HG02623 (cell line): ENCODE measurements around the gene TRABD.
"Not testable (repeated sequence)": the region's sequence is repeated elsewhere in the genome, so short reads cannot be mapped to it uniquely, and the experiment has no call there.

Experiments
- ATAC-seq: cut with Tn5 transposase; IDR thresholded peaks from one replicate; pipeline ENCODE4 v1.9.1; 2021; ENCODE audit warnings: moderate library complexity; ENCODE audit not compliant: unreplicated experiment

The TRABD gene

DNA sequence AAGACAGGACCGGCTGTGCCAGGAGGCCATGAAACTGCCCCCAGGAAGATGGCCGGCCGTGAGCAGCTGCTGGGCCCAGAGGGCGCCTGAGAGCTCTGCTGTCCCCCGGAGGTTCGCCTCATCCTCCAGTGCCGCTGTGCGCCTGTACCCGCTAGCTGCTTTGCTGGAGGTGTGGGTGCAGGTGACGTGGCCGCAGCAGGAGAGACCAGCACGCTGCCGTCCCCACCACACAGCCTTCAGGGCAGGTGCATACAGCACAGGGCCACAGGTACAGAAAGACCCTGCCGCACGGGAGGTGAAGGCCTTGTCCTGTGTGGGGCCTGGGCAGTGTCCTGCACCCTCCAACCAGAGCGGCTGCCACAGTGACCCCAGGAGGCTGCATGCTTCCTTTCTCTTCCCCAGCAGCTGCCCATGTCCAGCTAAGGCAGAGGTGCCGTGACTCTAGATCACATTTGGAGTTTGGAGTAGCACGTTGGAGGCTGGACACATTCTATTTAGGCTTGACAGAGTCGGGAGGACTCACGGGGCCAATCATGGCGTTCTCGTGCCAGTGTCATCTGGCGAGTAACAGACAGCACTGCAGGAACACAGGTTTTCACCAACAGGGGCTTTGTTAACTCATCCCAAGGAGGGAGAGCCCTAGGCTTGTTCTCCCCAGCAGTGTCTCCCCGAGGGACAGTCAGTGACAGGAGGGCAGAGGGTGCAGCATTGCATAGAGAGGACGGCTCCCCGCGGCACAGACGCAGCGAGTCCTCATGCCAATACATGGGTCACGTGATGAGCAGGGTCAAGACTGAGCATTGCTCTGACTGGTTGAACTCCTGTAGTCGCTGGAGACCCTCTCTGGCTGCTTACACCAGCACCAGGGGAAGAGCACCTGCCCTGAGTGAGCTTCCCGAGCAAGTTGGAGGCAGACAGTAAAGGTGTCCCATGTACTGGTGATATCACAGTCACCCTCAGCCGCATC lies 33.9 kb upstream of the TRABD start:
- no peak for ATAC-seq

- ATAC-seq, result no peak
These were observed 32.5 kb upstream of the TRABD start for GRCh38 chr22:50153056-50153755.

DNA sequence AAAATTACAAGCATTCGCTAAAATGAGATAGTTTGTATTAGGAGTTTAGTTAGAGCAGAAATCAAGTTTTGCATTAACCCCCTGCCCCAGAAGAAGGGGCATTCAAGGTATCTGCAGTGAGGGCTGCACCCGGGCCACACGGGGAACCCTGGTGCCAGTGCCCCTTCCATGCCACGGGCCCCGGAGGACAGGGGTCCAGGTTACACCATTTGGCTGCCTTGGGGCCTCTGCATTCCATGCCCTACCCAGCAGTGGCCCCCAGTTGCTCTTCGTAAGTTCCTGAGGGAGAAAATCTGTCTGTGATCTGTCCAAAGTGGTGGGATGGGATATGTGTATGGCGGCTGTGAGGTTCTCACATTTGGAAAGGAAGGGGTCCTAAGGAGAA lies 32.0 kb upstream of the TRABD start:
- ATAC-seq, result no peak

DNA sequence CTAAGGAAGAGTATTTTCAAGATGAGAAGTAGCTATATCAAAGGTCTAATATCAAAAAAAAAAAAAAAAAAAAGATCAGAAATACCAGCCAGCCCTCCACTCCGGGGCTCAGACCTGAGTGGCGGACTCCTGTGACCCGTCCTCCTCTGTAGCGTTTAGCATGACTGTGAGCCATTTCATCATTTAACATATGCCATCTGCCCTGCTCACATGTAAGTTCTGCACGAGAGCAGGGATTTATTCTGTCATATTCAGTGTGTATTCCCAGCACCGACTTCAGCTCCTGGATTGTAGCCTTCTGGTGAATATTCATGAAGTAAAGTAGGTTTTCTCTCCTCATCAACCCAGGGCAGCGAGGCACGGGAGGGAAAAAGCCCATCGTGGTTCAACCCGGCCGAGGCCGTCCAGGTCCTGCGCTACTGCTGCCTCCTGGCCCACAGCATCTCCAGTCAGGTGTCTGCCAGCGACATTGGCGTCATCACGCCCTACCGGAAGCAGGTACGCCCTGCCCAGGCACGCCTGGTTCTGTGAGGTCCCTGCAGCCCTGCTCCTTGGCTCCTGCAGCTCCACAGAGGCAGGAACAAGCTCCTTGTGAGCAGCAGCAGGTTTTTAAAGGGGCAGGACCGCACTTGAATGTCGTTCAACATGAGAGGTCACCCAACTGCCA lies 27.9 kb upstream of the TRABD start:
- ATAC-seq, result no peak

GRCh38 chr22:50160947-50161346 lies 24.8 kb upstream of the TRABD start:
- ATAC-seq, result no peak

- ATAC-seq, result no peak
These were observed 24.0 kb upstream of the TRABD start for GRCh38 chr22:50161508-50162390.

DNA sequence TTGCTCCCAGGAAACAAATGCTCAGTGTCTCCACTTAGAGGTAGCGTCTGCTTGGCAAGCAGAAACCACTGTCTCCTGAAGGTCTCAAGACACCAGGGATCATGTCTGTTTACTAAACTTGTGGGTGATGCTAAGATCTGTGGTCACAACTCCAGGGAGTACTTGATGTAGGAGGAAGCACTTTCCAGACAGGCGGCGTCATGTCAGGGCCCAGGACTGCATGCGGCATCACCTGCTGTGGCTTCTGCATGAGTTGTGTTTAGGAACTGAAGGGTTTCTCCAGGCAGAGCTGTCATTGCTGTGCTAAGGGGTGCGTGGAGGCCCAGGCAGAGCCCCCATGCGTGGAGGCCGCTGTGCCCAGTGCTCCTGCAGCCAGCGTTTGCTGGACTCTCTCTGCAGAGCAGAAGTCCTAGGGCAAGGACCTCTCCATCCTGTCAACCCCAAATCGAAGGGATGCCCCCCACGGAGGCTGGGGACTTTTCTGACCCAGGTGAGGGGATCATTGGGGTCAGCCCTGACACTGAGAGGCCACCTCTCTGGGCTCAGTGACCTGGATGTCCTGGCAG lies 23.2 kb upstream of the TRABD start:
- no peak for ATAC-seq

DNA sequence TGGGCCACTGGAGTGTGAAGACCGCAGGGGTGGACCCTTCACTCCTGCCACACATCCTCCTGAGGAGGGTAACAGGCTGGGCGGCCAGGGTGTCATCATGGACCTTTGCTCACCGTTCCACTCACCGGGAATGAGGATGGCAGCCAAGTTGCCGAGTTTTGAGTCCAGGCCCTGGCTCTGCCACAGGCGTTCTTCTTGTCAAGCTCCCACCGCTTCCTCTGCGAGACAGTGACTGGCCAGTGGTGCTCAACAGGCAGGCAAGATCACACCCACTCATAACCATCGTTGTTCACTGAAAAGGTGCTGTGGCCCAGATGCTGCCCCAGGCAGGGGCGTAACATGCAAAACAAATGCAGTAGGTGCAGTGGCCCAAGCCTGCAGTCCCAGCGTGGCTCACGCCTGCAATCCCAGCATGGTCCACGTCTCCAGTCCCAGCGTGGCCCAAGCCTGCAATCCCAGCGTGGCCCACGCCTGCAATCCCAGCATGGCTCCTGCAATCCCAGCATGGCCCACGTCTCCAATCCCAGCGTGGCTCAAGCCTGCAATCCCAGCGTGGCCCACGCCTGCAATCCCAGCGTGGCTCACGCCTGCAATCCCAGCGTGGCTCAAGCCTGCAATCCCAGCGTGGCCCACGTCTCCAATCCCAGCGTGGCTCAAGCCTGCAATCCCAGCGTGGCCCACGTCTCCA lies 20.1 kb upstream of the TRABD start:
- ATAC-seq, result no peak

DNA sequence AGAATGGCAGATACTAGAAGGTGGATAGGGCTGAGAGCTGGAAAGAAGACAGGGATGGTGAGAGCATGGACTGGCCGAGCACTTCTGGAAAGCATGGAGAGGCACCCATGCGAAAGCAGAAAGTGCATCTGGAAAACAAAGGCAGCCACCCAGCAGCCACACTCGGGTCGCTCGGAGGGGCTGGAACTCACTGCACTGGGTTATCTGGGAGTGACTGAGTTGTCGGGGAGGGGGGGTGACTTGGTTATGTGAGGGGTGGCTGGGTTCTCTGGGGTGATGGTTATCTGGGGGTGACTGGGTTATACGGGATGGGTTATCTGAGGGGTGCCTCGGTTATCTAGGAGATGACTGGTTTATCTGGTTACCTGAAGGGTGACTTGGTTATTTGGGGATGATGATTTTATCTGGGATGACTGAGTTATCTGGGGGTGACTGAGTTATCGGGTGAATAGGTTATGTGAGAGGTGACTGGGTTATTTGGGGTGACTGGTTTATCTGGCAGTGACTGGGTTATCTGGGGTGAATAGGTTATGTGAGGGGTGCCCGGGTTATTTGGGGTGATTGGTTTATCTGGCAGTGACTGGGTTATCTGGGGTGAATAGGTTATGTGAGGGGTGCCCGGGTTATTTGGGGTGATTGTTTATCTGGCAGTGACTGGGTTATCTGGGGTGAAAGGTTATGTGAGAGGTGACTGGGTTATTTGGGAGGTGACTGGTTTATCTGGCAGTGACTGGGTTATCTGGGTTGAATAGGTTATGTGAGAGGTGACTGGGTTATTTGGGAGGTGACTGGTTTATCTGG lies 17.8 kb upstream of the TRABD start:
- no peak for ATAC-seq

DNA sequence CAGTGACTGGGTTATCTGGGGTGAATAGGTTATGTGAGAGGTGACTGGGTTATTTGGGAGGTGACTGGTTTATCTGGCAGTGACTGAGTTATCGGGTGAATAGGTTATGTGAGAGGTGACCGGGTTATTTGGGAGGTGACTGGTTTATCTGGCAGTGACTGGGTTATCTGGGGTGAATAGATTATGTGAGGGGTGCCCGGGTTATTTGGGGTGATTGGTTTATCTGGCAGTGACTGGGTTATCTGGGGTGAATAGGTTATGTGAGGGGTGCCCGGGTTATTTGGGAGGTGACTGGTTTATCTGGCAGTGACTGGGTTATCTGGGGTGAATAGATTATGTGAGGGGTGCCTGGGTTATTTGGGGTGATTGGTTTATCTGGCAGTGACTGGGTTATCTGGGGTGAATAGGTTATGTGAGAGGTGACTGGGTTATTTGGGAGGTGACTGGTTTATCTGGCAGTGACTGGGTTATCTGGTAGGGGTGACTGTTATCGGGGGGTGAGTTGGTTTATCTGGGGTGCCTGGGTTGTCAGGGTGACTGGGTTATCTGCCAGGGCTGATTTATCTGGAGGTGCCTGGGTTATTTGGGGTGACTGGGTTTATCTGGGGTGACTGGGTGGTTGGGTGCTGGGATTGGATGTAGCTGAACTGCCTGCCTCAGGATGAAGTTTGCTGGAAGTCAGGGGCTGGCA lies 17.1 kb upstream of the TRABD start:
- not testable (repeated sequence) for ATAC-seq

GRCh38 chr22:50169181-50169759 lies 16.4 kb upstream of the TRABD start:
- ATAC-seq, result no peak

DNA sequence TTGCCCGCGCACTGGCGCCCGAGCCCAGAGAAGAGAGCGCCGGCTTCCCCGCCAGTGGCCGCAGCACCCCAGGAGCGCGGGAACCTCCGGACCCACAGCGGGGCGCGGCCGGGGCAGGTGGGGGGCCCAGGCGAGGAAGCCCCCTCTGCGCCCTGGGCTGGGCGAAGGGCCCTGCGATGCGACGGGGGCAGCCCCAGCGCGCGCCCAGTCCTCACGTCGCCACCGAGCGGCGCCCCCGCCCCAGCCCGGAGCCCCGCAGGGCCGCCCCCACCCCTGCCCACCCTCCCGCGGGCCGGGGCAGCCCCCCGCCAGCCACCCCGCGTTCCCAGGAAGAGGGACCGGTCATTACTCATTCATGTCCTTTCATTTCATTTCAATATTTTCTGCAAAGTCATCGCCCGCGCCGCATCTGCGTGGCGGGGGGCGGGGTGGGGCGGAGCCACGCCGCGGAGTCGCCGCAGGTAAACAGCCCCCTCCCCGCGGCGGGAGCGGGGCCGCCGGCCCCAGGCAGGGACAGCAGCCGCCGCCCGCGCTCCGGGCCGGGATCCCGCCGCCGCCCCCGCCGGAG lies 15.9 kb upstream of the TRABD start:
- no peak for ATAC-seq

GRCh38 chr22:50170453-50171318 lies 15.0 kb upstream of the TRABD start, which contains the start of gene PANX2:
PANX2 (plus strand) TSS chr22:50170731; CDS start chr22:50170731, 0 bp downstream.
- no peak for ATAC-seq

DNA sequence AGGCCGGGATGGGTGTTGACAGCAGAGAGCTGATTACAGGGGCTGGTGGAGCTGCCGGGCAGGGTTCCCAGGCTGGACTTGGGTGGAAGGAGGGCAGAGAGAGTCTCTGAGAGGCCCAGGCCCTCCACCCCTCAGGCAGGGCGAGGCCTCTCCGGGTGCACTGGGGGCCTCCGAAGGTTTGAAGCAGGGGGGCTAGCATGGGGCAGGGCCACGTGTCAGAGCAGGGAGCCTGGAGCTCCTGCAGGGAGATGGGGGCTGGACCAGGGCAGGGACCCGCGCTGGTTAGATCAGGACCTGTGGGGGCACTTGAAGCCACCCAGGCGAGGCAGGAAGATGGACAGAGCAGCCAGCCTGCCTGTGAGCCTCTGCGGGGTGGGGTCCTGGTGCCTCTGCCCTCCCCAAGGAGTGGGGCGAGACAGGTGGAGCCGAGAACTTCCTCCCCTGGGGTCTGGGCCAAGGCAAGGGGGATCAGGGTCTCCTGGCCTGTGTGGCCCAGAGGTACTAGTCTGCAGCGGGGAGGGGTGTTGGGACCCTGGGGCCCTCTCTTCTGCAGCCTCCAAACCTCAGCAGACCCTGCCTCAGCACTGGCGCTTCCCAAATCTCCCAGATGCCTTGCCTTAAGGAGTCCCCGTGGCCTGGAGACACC lies 14.3 kb upstream of the TRABD start:
- no peak for ATAC-seq

DNA sequence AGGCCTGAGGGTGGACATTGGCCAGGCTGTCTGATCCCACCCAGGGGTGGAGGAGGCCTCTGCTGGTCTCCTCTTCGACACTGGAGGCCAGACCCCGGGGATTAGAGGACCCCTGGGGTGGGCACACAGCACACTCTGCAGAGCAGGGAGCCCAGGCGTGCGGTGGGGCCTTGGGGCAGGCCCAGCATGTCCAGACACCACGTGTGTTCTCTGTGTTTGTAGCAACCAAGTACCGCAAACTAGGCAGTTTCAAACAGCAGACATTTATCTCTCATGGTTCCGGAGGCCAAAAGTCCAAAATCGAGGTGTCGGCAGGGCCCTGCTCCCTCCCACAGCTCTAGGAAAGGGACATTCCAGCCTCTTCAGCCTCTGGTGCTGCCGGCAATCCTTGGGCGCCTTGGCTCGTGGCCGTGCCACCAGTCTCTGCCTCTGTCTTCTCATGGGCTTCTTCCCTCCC lies 13.7 kb upstream of the TRABD start:
- no peak for ATAC-seq
